ENCODE measurements around the gene DOC2B. TPM values are rescaled to one million over a fixed set of nuclear protein-coding genes. Genes with fewer than 3 reads are reported as not detected.

Gene DOC2B
- total and polyA plus RNA-seq, 2 of the 13 experiments (the other 11 are each of a cell fraction or from before 2014, with no cell fraction given) = 0.09 to 0.22 TPM

- no peaks in the 10 kb centered on the region for H4K20me1 ChIP-seq (ENCODE audit: insufficient read depth, low read length)
- H3K9me3 ChIP-seq (ENCODE audit: low read length) = no peaks in the 10 kb centered on the region
- no peaks in the 10 kb centered on the region for H3K79me2 ChIP-seq (ENCODE audit: insufficient read depth, low read length)
- intact Hi-C loops (cut with micrococcal nuclease; ENCODE audit: unreplicated experiment) = no loop called here
- TF ChIP-seq SMAD1 (CRISPR knock-in tag; IDR thresholded peaks at IDR 0.05; ENCODE audit: borderline replicate concordance, low read depth) (no peak), ZNF816 (CRISPR knock-in tag; IDR thresholded peaks at IDR 0.05; ENCODE audit: borderline replicate concordance) (no peak), ATAD3A (CRISPR knock-in tag; IDR thresholded peaks at IDR 0.05) (no peak), HMGA1 (CRISPR knock-in tag; conservative IDR thresholded peaks at IDR 0.05) (no peak), PCBP1 (IDR thresholded peaks at IDR 0.05; ENCODE audit: borderline replicate concordance, low read depth, low read length) (no peak), MXI1 (IDR thresholded peaks at IDR 0.05; ENCODE audit: borderline replicate concordance, low read depth, low read length) (no peak), CREB1 (IDR thresholded peaks at IDR 0.05) (no peak), CREB1 (CRISPR knock-in tag; IDR thresholded peaks at IDR 0.05) (no peak), DDIT3 (CRISPR knock-in tag; IDR thresholded peaks at IDR 0.05) (no peak), RORA (CRISPR knock-in tag; IDR thresholded peaks at IDR 0.05) (no peak), ZNF24 (IDR thresholded peaks at IDR 0.05) (no peak), ZNF781 (CRISPR knock-in tag; IDR thresholded peaks at IDR 0.05; ENCODE audit: borderline replicate concordance, not compliant biosample characterization) (no peak), RXRB (CRISPR knock-in tag; IDR thresholded peaks at IDR 0.05; ENCODE audit: borderline replicate concordance) (no peak), RERE (CRISPR knock-in tag; IDR thresholded peaks at IDR 0.05; ENCODE audit: low read depth) (no peak), ZNF703 (CRISPR knock-in tag; IDR thresholded peaks at IDR 0.05; ENCODE audit: borderline replicate concordance) (no peak), HNRNPH1 (optimal IDR thresholded peaks at IDR 0.05; ENCODE audit: low read depth, low read length) (no peak)
- H3K27me3 ChIP-seq (ENCODE audit: control insufficient read depth in 1 of 2, insufficient read depth in 2 of 2, low read length in 2 of 2) = peaks cover 8 to 45% of the 10 kb centered on the region in 2 experiments
- H3K36me3 ChIP-seq (replicated peaks in 1 of 2; ENCODE audit: control insufficient read depth in 1 of 2, insufficient read depth in 2 of 2, low read length in 2 of 2) = no peaks in the 10 kb centered on the region
- no peak for DNase-seq (ENCODE audit: low spot score)
- in situ Hi-C loops (cut with HindIII; ENCODE audit: extremely low pct_ligation_motif_present, low pct_unique_long_range_greater_than_20kb) = no loop called here
- no peak overlapping the region for H2AFZ ChIP-seq (ENCODE audit: low read length)
- H3K9ac ChIP-seq (ENCODE audit: insufficient read depth, low read depth, low read length) = no peak overlapping the region
- POLR2A ChIA-PET = no interaction called here
- no peak overlapping the region for H3K4me2 ChIP-seq (ENCODE audit: low read depth, low read length)
- H3K4me1 ChIP-seq (ENCODE audit: insufficient read depth, low read length) = no peaks in the 10 kb centered on the region
- no peak overlapping the region for H3K4me3 ChIP-seq (replicated peaks in 1 of 3; ENCODE audit: insufficient read depth in 1 of 3, low read depth in 2 of 3, low read length in 3 of 3)
- no TSS peak for BruUV-seq (replicated peaks)
- H3K27ac ChIP-seq (ENCODE audit: extremely low read length, insufficient read depth, low read length) = no peak overlapping the region
- 53% methylated on average over 6 of the region's 15 CpGs for WGBS (ENCODE audit: low lambda C conversion rate)
- CTCF ChIA-PET (ENCODE audit: low intra/inter-chr PET ratio, low total read pairs) = no interaction called here
- FAIRE-seq = no peak
- no peak for ATAC-seq
Observed at GRCh38 chr17:159609-160008, 21.8 kb downstream of the DOC2B start.

Data from HepG2 (cell line).